Neuronal stem cell (in vitro differentiated cells): ENCODE results near the gene STEAP1B.

Experiments used
- DNase-seq: peaks from one replicate; pipeline ENCODE4 v3.0.0-alpha.2; 2013; ENCODE audit warnings: low spot score
- H2AFZ ChIP-seq: one replicate; pipeline ENCODE4 v1.6.1; 2013; ENCODE audit warnings: mild to moderate bottlenecking, low read length, inconsistent platforms
- H2AK5ac ChIP-seq: 2 replicates; pipeline ENCODE4 v1.6.1; 2013; ENCODE audit warnings: low read depth, mild to moderate bottlenecking, inconsistent platforms, low read length, moderate library complexity, mixed read lengths
- H2BK120ac ChIP-seq: 2 replicates; pipeline ENCODE4 v1.6.1; 2013; ENCODE audit warnings: low read depth, mild to moderate bottlenecking, inconsistent platforms, low read length, moderate library complexity, mixed read lengths
- H2BK12ac ChIP-seq: one replicate; pipeline ENCODE4 v1.6.1; 2013; ENCODE audit warnings: low read length, inconsistent platforms
- H2BK15ac ChIP-seq: 2 replicates; pipeline ENCODE4 v1.6.1; 2013; ENCODE audit warnings: mild to moderate bottlenecking, low read length, inconsistent platforms, mixed read lengths
- H2BK5ac ChIP-seq: one replicate; pipeline ENCODE4 v1.6.1; 2013; ENCODE audit warnings: inconsistent platforms, mild to moderate bottlenecking, low read length, moderate library complexity
- H3K14ac ChIP-seq: one replicate; pipeline ENCODE4 v1.6.1; 2013; ENCODE audit warnings: low read length, inconsistent platforms
- H3K18ac ChIP-seq: 2 replicates; pipeline ENCODE4 v1.6.1; 2013; ENCODE audit warnings: low read length, inconsistent platforms
- H3K23ac ChIP-seq: 2 replicates; pipeline ENCODE4 v1.6.1; 2013; ENCODE audit warnings: low read depth, mild to moderate bottlenecking, mixed read lengths, low read length, inconsistent platforms; ENCODE audit not compliant: poor library complexity
- H3K27ac ChIP-seq: replicated peaks from 3 replicates; pipeline ENCODE4 v1.5.1; 2013; ENCODE audit warnings: low read length, inconsistent platforms
- H3K27me3 ChIP-seq, 3 experiments: 2 replicates each; pipeline ENCODE4 v1.6.1; 2013; ENCODE audit warnings: low read length in 3 of 3, mild to moderate bottlenecking in 2 of 3, inconsistent platforms in 1 of 3, low read depth in 1 of 3, mixed read lengths in 1 of 3, moderate library complexity in 1 of 3; ENCODE audit not compliant: control insufficient read depth in 3 of 3, insufficient read depth in 3 of 3
- H3K36me3 ChIP-seq, 2 donors: replicated peaks in 1 of 2; 2 replicates each; pipeline ENCODE4 v1.6.1; 2013; ENCODE audit warnings: low read length in 2 of 2; ENCODE audit not compliant: control insufficient read depth in 2 of 2, insufficient read depth in 2 of 2
- H3K4ac ChIP-seq: 2 replicates; pipeline ENCODE4 v1.6.1; 2013; ENCODE audit warnings: inconsistent platforms, mild to moderate bottlenecking, low read length, moderate library complexity
- H3K4me1 ChIP-seq, 2 donors: 1 replicate in 1 of 2; 2 replicates in 1 of 2; pipeline ENCODE4 v1.6.1; 2013; ENCODE audit warnings: low read length in 2 of 2, low read depth in 1 of 2; ENCODE audit not compliant: control insufficient read depth in 2 of 2, insufficient read depth in 1 of 2
- H3K4me2 ChIP-seq: one replicate; pipeline ENCODE4 v1.6.1; 2013; ENCODE audit warnings: mild to moderate bottlenecking, low read length, inconsistent platforms; ENCODE audit not compliant: insufficient read depth, poor library complexity, severe bottlenecking
- H3K4me3 ChIP-seq, 2 donors: 2 replicates each; pipeline ENCODE4 v1.5.1; 2013; ENCODE audit warnings: low read length in 2 of 2, mild to moderate bottlenecking in 2 of 2, inconsistent platforms in 1 of 2, moderate library complexity in 1 of 2
- H3K79me1 ChIP-seq: one replicate; pipeline ENCODE4 v1.6.1; 2013; ENCODE audit warnings: low read depth, mild to moderate bottlenecking, inconsistent platforms, low read length, moderate library complexity
- H3K9ac ChIP-seq: one replicate; pipeline ENCODE4 v1.6.1; 2013; ENCODE audit warnings: mild to moderate bottlenecking, low read depth, low read length, inconsistent platforms; ENCODE audit not compliant: poor library complexity
- H3K9me3 ChIP-seq, 2 donors: replicated peaks in 1 of 2; 2 replicates each; pipeline versions ENCODE3 to v1.6.1; 2013; ENCODE audit warnings: low read length in 2 of 2, mild to moderate bottlenecking in 2 of 2, inconsistent platforms in 1 of 2, low read depth in 1 of 2, mixed read lengths in 1 of 2, moderate library complexity in 1 of 2; ENCODE audit not compliant: control insufficient read depth in 2 of 2, insufficient read depth in 1 of 2
- H4K8ac ChIP-seq: one replicate; pipeline ENCODE4 v1.6.1; 2013; ENCODE audit warnings: low read depth, mild to moderate bottlenecking, inconsistent platforms, low read length, moderate library complexity
- H4K91ac ChIP-seq: one replicate; pipeline ENCODE4 v1.6.1; 2013; ENCODE audit warnings: low read length, low read depth, mild to moderate bottlenecking, inconsistent platforms; ENCODE audit not compliant: poor library complexity
- WGBS, 2 donors: extraction: QIAGEN DNeasy Blood & Tissue Kit; methylation state at CpG; one replicate each; pipeline ENCODE4 v1.1.7; 2013; ENCODE audit warnings: missing lambda C conversion rate in 2 of 2, mixed read lengths in 1 of 2; ENCODE audit not compliant: insufficient read length in 2 of 2, insufficient replicate concordance in 1 of 2; ENCODE audit errors: extremely low coverage in 2 of 2; 5-methylcytosine and 5-hydroxymethylcytosine counted together

Gene STEAP1B

GRCh38 chr7:22485189-22485588, 14.8 kb downstream of the STEAP1B start:
- H3K9me3 ChIP-seq = no peaks in the 10 kb centered on the region
- no peak overlapping the region for H2BK15ac ChIP-seq
- no peak overlapping the region for H3K14ac ChIP-seq
- H3K79me1 ChIP-seq = no peaks in the 10 kb centered on the region
- H4K91ac ChIP-seq = no peak overlapping the region
- no peak overlapping the region for H2BK5ac ChIP-seq
- no peak overlapping the region for H3K18ac ChIP-seq
- H4K8ac ChIP-seq = no peak overlapping the region
- no peak overlapping the region for H2AFZ ChIP-seq
- no peak for DNase-seq
- no peak overlapping the region for H2BK120ac ChIP-seq
- peaks cover 2 to 4% of the 10 kb centered on the region in 2 donors for H3K4me1 ChIP-seq
- H3K23ac ChIP-seq = no peak overlapping the region
- H3K9ac ChIP-seq = no peak overlapping the region
- H2AK5ac ChIP-seq = no peak overlapping the region
- H3K27me3 ChIP-seq = no peaks in the 10 kb centered on the region
- H3K27ac ChIP-seq = no peak overlapping the region
- no peak overlapping the region for H3K4ac ChIP-seq
- H3K4me2 ChIP-seq = no peak overlapping the region
- H3K4me3 ChIP-seq = no peak overlapping the region
- no peak overlapping the region for H2BK12ac ChIP-seq
- H3K36me3 ChIP-seq = no peaks in the 10 kb centered on the region

- no peak overlapping the region for H3K27ac ChIP-seq
- no peaks in the 10 kb centered on the region for H3K79me1 ChIP-seq
Observed at GRCh38 chr7:22482503-22482902, 17.5 kb downstream of the STEAP1B start.

GRCh38 chr7:22481726-22482125, 18.3 kb downstream of the STEAP1B start:
- Histone ChIP-seq H3K27ac (no peak overlapping the region), H2BK120ac (no peak overlapping the region), H2AK5ac (no peak overlapping the region), H3K9ac (no peak overlapping the region), H3K27me3 (no peaks in the 10 kb centered on the region), H3K79me1 (no peaks in the 10 kb centered on the region), H3K14ac (no peak overlapping the region), H3K18ac (no peak overlapping the region), H2BK12ac (no peak overlapping the region), H2AFZ (no peak overlapping the region), H3K4me2 (no peak overlapping the region), H3K9me3 (no peaks in the 10 kb centered on the region), H3K36me3 (no peaks in the 10 kb centered on the region), H3K4ac (no peak overlapping the region), H2BK5ac (no peak overlapping the region), H4K8ac (no peak overlapping the region), H2BK15ac (no peak overlapping the region), H4K91ac (no peak overlapping the region), H3K4me1 (peaks cover 0 to 5% of the 10 kb centered on the region in 2 donors), H3K23ac (no peak overlapping the region), H3K4me3 (no peak overlapping the region)
- no peak for DNase-seq
- WGBS, 2 donors = no CpG with 5 or more reads among the region's 5 CpGs

More at GRCh38 chr7:22482503-22482902, 17.5 kb downstream of the STEAP1B start:
- H2BK120ac ChIP-seq = no peak overlapping the region
- H2BK5ac ChIP-seq = no peak overlapping the region
- H3K4me1 ChIP-seq = peaks cover 0 to 5% of the 10 kb centered on the region in 2 donors
- no peak overlapping the region for H3K18ac ChIP-seq
- no peak overlapping the region for H3K9ac ChIP-seq
- no peak overlapping the region for H4K8ac ChIP-seq
- H2BK15ac ChIP-seq = no peak overlapping the region
- no peaks in the 10 kb centered on the region for H3K9me3 ChIP-seq
- no peak overlapping the region for H3K4me3 ChIP-seq
- no peak overlapping the region for H4K91ac ChIP-seq
- H3K14ac ChIP-seq = no peak overlapping the region
- no peak overlapping the region for H3K23ac ChIP-seq
- no peak for DNase-seq
- H3K27me3 ChIP-seq = no peaks in the 10 kb centered on the region
- no peaks in the 10 kb centered on the region for H3K36me3 ChIP-seq
- no peak overlapping the region for H2BK12ac ChIP-seq
- no CpG with 5 or more reads among the region's 1 CpG for WGBS, 2 donors
- H2AK5ac ChIP-seq = no peak overlapping the region
- H3K4me2 ChIP-seq = no peak overlapping the region
- no peak overlapping the region for H3K4ac ChIP-seq
- H2AFZ ChIP-seq = no peak overlapping the region

GRCh38 chr7:22480523-22481075, 19.4 kb downstream of the STEAP1B start:
- Histone ChIP-seq H3K9me3 (no peaks in the 10 kb centered on the region), H2AFZ (no peak overlapping the region), H3K4me1 (peaks cover 0 to 5% of the 10 kb centered on the region in 2 donors), H3K4me2 (no peak overlapping the region), H3K4me3 (no peak overlapping the region), H3K27me3 (no peaks in the 10 kb centered on the region), H2AK5ac (no peak overlapping the region), H4K8ac (no peak overlapping the region), H3K36me3 (no peaks in the 10 kb centered on the region), H3K79me1 (no peaks in the 10 kb centered on the region), H2BK15ac (no peak overlapping the region), H3K27ac (no peak overlapping the region), H3K9ac (no peak overlapping the region), H2BK12ac (no peak overlapping the region), H3K4ac (no peak overlapping the region), H3K14ac (no peak overlapping the region), H3K18ac (no peak overlapping the region), H2BK5ac (no peak overlapping the region), H2BK120ac (no peak overlapping the region), H3K23ac (no peak overlapping the region), H4K91ac (no peak overlapping the region)
- DNase-seq = no peak
- WGBS, 2 donors = no CpG with 5 or more reads among the region's 4 CpGs
